Measurements from ENCODE around the gene DNAJA3.

- TF ChIP-seq CTCF (conservative IDR thresholded peaks at IDR 0.05; ENCODE audit: low read depth, low read length) (peak; percentile 96), EZH2 (IDR thresholded peaks at IDR 0.05; ENCODE audit: borderline replicate concordance, low read depth, low read length, poor library complexity, severe bottlenecking) (no peak)
Measured at GRCh38 chr16:4402439-4403132, 23.1 kb upstream of the DNAJA3 start.
